ENCODE results near the gene SPECC1.
A peak's percentile ranks its signal among the peaks of the same experiment; 100 is the strongest.
"Not testable (repeated sequence)": the region's sequence is repeated elsewhere in the genome, so short reads cannot be mapped to it uniquely, and the experiment has no call there.

SPECC1 gene

DNA sequence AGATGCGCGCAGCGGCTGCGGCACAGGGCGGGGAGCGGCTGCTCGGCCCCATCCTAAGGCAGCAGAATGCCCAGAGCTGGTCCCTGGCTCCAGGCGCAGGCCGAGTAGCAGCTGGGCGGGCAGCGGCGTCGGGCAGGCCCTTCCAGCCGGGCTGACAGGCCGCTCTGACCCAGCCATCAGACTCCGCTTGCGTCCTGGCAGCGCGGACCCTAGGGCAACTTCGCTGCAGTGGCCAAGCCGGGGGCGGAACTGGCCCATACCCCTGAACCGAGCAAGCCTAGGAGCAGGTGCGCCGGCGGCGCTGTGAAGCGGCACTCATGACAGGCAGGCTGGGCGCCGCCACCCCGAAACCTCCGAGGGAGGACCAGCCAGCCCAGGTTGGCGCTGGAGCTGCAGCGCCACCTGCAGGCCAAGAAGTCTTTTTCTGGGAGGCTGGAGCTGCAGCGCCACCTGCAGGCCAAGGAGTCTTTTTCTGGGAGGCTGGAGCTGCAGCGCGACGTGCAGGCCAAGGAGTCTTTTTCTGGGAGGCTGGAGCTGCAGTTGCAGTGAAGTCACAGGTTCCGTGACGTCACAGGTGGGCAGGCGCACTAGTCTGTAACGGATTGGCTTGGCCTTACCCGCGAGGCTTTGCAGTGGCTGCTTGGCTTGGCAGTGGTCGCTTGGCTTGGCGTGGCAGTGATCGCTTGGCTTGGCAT is 311.5 kb downstream of the SPECC1 start:
- DNase-seq (ENCODE audit: low read depth, low spot score) = peak; percentile 59
- in situ Hi-C loops (cut with HindIII; ENCODE audit: low sequenced_read_pairs) = not testable (repeated sequence)
- TF ChIP-seq CTCF (IDR thresholded peaks at IDR 0.05; ENCODE audit: low read depth, low read length) = peak; percentile 69
- peak overlapping the region; percentile 17 for H3K4me3 ChIP-seq (ENCODE audit: low read depth, low read length)

- in situ Hi-C loops (cut with HindIII; ENCODE audit: low sequenced_read_pairs); H3K4me3 ChIP-seq (ENCODE audit: low read depth, low read length); DNase-seq (ENCODE audit: low read depth, low spot score): not testable (repeated sequence)
Measured at GRCh38 chr17:20321357-20321756, 312.2 kb downstream of the SPECC1 start.

GRCh38 chr17:20327739-20328138 is 318.6 kb downstream of the SPECC1 start:
- DNase-seq (ENCODE audit: low read depth, low spot score); in situ Hi-C loops (cut with HindIII; ENCODE audit: low sequenced_read_pairs): not testable (repeated sequence)

GRCh38 chr17:20351405-20351804 is 342.2 kb downstream of the SPECC1 start:
- in situ Hi-C loops (cut with HindIII; ENCODE audit: low sequenced_read_pairs); H3K4me3 ChIP-seq (ENCODE audit: low read depth, low read length); DNase-seq (ENCODE audit: low read depth, low spot score): not testable (repeated sequence)

More at GRCh38 chr17:20327739-20328138, 318.6 kb downstream of the SPECC1 start:
- H3K4me3 ChIP-seq (ENCODE audit: low read depth, low read length) = not testable (repeated sequence)

DNA sequence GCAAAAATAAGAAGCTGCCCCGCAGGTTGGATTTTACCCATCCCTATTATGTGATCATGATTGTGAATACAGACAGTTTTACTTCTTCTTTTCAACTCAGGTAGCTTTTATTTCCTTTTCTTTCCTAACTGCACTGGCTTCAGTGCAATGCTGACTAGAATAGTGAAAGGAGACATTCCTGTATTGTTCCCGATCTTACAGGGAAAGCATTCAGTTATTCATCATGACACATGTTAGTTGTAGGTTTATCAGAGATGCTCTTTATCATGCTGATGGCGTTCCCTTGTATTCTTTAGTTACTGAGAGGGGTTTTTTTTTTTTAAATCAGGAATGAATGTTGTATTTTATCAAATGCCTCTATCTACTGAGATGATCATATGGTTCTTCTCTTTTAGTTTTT is 343.4 kb downstream of the SPECC1 start:
- in situ Hi-C loops (cut with HindIII; ENCODE audit: low sequenced_read_pairs) = not testable (repeated sequence)

DNA sequence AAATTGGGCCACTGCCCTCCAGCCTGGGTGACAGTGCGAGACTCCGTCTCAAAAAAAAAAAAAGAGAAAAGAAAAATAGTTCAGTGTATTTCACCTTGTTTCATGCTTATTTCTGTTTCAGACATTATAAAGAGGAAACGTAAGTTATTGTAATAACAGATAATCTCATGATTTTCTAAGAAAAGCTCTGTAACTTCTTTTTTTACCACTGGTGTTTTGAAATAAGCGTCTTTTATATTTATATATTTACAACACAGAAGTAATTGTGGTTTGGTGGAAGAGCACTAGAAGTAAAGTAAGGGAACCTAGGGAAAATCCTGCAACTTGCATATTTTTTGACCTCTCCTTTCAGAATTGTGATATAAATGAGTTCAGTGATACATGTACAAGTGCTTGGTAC is 354.7 kb downstream of the SPECC1 start:
- H3K4me3 ChIP-seq (ENCODE audit: low read depth, low read length); in situ Hi-C loops (cut with HindIII; ENCODE audit: low sequenced_read_pairs); DNase-seq (ENCODE audit: low read depth, low spot score): not testable (repeated sequence)

More for the DNA sequence above, 343.4 kb downstream of the SPECC1 start:
- not testable (repeated sequence) for H3K4me3 ChIP-seq (ENCODE audit: low read depth, low read length); DNase-seq (ENCODE audit: low read depth, low spot score)

All from astrocyte of the spinal cord (primary cell).